ENCODE results near the gene FOSL2. TPM values are rescaled to one million over a fixed set of nuclear protein-coding genes. Genes with fewer than 3 reads are reported as not detected.

The FOSL2 gene
- total and polyA plus RNA-seq, 2 experiments from 2014 or later, result 0.60 to 4.3 TPM

DNA sequence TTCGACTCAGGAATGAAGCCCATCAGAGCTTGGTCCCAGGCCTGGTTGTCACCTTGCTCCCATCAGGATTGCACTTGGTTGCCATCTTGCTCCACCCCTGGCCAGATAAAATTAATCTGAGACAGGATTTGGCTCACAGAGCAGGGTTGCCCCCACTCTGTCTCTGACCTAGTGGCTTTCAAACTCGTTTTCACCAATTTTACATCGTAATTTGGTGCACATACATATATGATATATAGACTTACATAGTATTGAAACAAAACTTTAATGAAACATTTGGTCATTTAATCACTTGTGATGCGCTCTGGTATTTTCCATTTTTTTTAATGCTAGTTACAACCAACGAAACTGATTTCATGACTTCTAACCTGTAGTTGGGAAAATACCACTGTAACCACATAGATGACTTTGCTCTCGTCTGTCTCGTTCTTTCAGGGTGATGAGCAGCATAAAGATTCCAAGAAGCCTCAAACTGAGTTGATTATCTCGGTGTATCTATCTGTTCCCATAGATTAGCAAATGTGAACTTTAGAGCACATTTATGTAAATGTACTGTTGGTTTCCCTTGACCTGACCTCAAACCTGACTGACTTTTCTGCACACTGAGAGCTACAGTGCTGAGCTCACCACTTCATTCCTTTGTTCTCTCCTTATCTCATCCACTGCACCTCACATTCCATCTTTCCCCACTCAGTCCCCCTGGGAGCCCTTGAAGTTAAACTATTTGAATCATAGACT lies 72.7 kb downstream of the FOSL2 start (continued):
- TF ChIP-seq, protein P1, sequence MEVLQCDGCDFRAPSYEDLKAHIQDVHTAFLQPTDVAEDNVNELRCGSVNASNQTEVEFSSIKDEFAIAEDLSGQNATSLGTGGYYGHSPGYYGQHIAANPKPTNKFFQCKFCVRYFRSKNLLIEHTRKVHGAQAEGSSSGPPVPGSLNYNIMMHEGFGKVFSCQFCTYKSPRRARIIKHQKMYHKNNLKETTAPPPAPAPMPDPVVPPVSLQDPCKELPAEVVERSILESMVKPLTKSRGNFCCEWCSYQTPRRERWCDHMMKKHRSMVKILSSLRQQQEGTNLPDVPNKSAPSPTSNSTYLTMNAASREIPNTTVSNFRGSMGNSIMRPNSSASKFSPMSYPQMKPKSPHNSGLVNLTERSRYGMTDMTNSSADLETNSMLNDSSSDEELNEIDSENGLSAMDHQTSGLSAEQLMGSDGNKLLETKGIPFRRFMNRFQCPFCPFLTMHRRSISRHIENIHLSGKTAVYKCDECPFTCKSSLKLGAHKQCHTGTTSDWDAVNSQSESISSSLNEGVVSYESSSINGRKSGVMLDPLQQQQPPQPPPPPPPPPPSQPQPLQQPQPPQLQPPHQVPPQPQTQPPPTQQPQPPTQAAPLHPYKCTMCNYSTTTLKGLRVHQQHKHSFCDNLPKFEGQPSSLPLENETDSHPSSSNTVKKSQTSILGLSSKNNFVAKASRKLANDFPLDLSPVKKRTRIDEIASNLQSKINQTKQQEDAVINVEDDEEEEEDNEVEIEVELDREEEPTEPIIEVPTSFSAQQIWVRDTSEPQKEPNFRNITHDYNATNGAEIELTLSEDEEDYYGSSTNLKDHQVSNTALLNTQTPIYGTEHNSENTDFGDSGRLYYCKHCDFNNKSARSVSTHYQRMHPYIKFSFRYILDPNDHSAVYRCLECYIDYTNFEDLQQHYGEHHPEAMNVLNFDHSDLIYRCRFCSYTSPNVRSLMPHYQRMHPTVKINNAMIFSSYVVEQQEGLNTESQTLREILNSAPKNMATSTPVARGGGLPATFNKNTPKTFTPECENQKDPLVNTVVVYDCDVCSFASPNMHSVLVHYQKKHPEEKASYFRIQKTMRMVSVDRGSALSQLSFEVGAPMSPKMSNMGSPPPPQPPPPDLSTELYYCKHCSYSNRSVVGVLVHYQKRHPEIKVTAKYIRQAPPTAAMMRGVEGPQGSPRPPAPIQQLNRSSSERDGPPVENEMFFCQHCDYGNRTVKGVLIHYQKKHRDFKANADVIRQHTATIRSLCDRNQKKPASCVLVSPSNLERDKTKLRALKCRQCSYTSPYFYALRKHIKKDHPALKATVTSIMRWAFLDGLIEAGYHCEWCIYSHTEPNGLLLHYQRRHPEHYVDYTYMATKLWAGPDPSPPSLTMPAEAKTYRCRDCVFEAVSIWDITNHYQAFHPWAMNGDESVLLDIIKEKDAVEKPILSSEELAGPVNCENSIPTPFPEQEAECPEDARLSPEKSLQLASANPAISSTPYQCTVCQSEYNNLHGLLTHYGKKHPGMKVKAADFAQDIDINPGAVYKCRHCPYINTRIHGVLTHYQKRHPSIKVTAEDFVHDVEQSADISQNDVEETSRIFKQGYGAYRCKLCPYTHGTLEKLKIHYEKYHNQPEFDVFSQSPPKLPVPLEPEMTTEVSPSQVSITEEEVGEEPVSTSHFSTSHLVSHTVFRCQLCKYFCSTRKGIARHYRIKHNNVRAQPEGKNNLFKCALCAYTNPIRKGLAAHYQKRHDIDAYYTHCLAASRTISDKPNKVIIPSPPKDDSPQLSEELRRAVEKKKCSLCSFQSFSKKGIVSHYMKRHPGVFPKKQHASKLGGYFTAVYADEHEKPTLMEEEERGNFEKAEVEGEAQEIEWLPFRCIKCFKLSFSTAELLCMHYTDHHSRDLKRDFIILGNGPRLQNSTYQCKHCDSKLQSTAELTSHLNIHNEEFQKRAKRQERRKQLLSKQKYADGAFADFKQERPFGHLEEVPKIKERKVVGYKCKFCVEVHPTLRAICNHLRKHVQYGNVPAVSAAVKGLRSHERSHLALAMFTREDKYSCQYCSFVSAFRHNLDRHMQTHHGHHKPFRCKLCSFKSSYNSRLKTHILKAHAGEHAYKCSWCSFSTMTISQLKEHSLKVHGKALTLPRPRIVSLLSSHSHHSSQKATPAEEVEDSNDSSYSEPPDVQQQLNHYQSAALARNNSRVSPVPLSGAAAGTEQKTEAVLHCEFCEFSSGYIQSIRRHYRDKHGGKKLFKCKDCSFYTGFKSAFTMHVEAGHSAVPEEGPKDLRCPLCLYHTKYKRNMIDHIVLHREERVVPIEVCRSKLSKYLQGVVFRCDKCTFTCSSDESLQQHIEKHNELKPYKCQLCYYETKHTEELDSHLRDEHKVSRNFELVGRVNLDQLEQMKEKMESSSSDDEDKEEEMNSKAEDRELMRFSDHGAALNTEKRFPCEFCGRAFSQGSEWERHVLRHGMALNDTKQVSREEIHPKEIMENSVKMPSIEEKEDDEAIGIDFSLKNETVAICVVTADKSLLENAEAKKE (CRISPR knock-in tag; IDR thresholded peaks at IDR 0.05), result no peak
- TF ChIP-seq EZH2phosphoT487 (IDR thresholded peaks at IDR 0.05; ENCODE audit: unreplicated experiment) (no peak), EZH2 (IDR thresholded peaks at IDR 0.05; ENCODE audit: low read depth, unreplicated experiment) (no peak), ZNF114 (CRISPR knock-in tag; IDR thresholded peaks at IDR 0.05) (no peak), POLR2AphosphoS5 (IDR thresholded peaks at IDR 0.05; ENCODE audit: low read depth) (no peak), NANOG (IDR thresholded peaks at IDR 0.05; ENCODE audit: borderline replicate concordance) (no peak)
- TF ChIP-seq, protein P2, sequence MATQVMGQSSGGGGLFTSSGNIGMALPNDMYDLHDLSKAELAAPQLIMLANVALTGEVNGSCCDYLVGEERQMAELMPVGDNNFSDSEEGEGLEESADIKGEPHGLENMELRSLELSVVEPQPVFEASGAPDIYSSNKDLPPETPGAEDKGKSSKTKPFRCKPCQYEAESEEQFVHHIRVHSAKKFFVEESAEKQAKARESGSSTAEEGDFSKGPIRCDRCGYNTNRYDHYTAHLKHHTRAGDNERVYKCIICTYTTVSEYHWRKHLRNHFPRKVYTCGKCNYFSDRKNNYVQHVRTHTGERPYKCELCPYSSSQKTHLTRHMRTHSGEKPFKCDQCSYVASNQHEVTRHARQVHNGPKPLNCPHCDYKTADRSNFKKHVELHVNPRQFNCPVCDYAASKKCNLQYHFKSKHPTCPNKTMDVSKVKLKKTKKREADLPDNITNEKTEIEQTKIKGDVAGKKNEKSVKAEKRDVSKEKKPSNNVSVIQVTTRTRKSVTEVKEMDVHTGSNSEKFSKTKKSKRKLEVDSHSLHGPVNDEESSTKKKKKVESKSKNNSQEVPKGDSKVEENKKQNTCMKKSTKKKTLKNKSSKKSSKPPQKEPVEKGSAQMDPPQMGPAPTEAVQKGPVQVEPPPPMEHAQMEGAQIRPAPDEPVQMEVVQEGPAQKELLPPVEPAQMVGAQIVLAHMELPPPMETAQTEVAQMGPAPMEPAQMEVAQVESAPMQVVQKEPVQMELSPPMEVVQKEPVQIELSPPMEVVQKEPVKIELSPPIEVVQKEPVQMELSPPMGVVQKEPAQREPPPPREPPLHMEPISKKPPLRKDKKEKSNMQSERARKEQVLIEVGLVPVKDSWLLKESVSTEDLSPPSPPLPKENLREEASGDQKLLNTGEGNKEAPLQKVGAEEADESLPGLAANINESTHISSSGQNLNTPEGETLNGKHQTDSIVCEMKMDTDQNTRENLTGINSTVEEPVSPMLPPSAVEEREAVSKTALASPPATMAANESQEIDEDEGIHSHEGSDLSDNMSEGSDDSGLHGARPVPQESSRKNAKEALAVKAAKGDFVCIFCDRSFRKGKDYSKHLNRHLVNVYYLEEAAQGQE (IDR thresholded peaks at IDR 0.05; ENCODE audit: unreplicated experiment), result no peak
- TF ChIP-seq, protein P3, sequence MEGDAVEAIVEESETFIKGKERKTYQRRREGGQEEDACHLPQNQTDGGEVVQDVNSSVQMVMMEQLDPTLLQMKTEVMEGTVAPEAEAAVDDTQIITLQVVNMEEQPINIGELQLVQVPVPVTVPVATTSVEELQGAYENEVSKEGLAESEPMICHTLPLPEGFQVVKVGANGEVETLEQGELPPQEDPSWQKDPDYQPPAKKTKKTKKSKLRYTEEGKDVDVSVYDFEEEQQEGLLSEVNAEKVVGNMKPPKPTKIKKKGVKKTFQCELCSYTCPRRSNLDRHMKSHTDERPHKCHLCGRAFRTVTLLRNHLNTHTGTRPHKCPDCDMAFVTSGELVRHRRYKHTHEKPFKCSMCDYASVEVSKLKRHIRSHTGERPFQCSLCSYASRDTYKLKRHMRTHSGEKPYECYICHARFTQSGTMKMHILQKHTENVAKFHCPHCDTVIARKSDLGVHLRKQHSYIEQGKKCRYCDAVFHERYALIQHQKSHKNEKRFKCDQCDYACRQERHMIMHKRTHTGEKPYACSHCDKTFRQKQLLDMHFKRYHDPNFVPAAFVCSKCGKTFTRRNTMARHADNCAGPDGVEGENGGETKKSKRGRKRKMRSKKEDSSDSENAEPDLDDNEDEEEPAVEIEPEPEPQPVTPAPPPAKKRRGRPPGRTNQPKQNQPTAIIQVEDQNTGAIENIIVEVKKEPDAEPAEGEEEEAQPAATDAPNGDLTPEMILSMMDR (conservative IDR thresholded peaks at IDR 0.05; ENCODE audit: low read depth in 2 of 2), result no peak

Small RNA genes within 50 kb of the gene (small RNA-seq; reads per million reads assigned to genes)
- not detected for gene AC104695.3 (ENCODE audit: low replicate concordance)
- gene SNRPGP7 (ENCODE audit: low replicate concordance), result not detected

Other genes with a start within 250 kb of the FOSL2 start
- 0.21 TPM in 1 of 2 replicates, not detected in the other for gene PLB1, start 103.2 kb downstream of the FOSL2 start, total RNA-seq (2014; rRNA removed; shearing (Covaris generic))
- gene PLB1, start 103.2 kb downstream of the FOSL2 start, polyA plus RNA-seq (2016; fragmentation: Nextera tagmentation; extraction: Ambion mirVana), result 0.06 TPM in 1 of 2 replicates, not detected in the other